OCI-LY7 (cell line): Measurements from ENCODE around the gene NRP1. TPM values are rescaled to one million over a fixed set of nuclear protein-coding genes. Genes with fewer than 3 reads are reported as not detected.

Experiments used
- BruUV-seq: library from RNA; stranded (reverse); fragments of 400-500 nt; replicated peaks from 2 replicates; lab custom pipeline; 2021; lab: Mats Ljungman, UMichigan
- CTCF ChIA-PET: fragments of 300-600 bp; sonication (Branson Sonifier 250); formaldehyde crosslinking; loops from one replicate; lab custom pipeline; 2022; ENCODE audit warnings: antibody characterized with exemption; ENCODE audit not compliant: unreplicated experiment; lab: Charles Lee
- POLR2A ChIA-PET: fragments of 300-600 bp; sonication (Branson Sonifier 250); formaldehyde crosslinking; loops from one replicate; lab custom pipeline; 2022; ENCODE audit warnings: antibody characterized with exemption; lab: Charles Lee
- DNase-seq: peaks from one replicate; pipeline ENCODE4 v3.0.0-alpha.2; 2015; ENCODE audit warnings: low spot score
- H2AFZ ChIP-seq: fragments of 200-600 bp; sonication (generic), shearing (Covaris generic); 2 replicates; pipeline ENCODE4 v1.6.1; 2014; ENCODE audit warnings: mild to moderate bottlenecking, antibody characterized with exemption, low read length, moderate library complexity
- H3K27ac ChIP-seq: fragments of 200-600 bp; sonication (generic); 2 replicates; pipeline ENCODE4 v1.5.1; 2014; ENCODE audit warnings: mixed run types, low read depth, mild to moderate bottlenecking, moderate library complexity, low read length, inconsistent platforms; ENCODE audit not compliant: poor library complexity, severe bottlenecking
- H3K36me3 ChIP-seq: fragments of 200-600 bp; sonication (generic); 2 replicates; pipeline ENCODE4 v1.6.1; 2014; ENCODE audit warnings: mild to moderate bottlenecking, antibody characterized with exemption, low read length, moderate library complexity, mixed read lengths; ENCODE audit not compliant: insufficient read depth
- H3K4me1 ChIP-seq: fragments of 200-600 bp; sonication (generic); 2 replicates; pipeline ENCODE4 v1.5.1; 2014; ENCODE audit warnings: mild to moderate bottlenecking, low read length; ENCODE audit not compliant: insufficient read depth, poor library complexity, severe bottlenecking
- H3K4me2 ChIP-seq: fragments of 200-600 bp; sonication (generic); 2 replicates; pipeline ENCODE4 v1.6.1; 2014; ENCODE audit warnings: mild to moderate bottlenecking, low read length
- H3K4me3 ChIP-seq: fragments of 200-600 bp; sonication (generic); 2 replicates; pipeline ENCODE4 v1.5.1; 2014; ENCODE audit warnings: mild to moderate bottlenecking, low read depth, low read length; ENCODE audit not compliant: poor library complexity, severe bottlenecking
- H3K79me2 ChIP-seq: fragments of 200-600 bp; sonication (generic); 2 replicates; pipeline ENCODE4 v1.6.1; 2016; ENCODE audit warnings: low read depth, mild to moderate bottlenecking, low read length, moderate library complexity, mixed read lengths; ENCODE audit not compliant: insufficient read depth
- H3K9me2 ChIP-seq: fragments of 200-600 bp; sonication (generic); 2 replicates; pipeline ENCODE4 v1.6.1; 2016; ENCODE audit warnings: mild to moderate bottlenecking, low read length, mixed read lengths; ENCODE audit not compliant: insufficient read depth
- H3K9me3 ChIP-seq: fragments of 200-600 bp; sonication (generic); 2 replicates; pipeline ENCODE4 v1.6.1; 2014; ENCODE audit warnings: mild to moderate bottlenecking, mixed run types, low read length, mixed read lengths
- H4K20me1 ChIP-seq: fragments of 200-600 bp; sonication (generic); 2 replicates; pipeline ENCODE4 v1.6.1; 2014; ENCODE audit warnings: mild to moderate bottlenecking, antibody characterized with exemption, low read length, moderate library complexity, mixed read lengths; ENCODE audit not compliant: insufficient read depth
- CTCF ChIP-seq: fragments of 200-600 bp; sonication (generic); conservative IDR thresholded peaks from 2 replicates; pipeline ENCODE4 v1.5.1; 2014; ENCODE audit warnings: mild to moderate bottlenecking, antibody characterized with exemption, low read length, moderate library complexity, mixed read lengths
- EZH2phosphoT487 ChIP-seq: fragments of 200-600 bp; sonication (generic); IDR thresholded peaks from 2 replicates; pipeline ENCODE4 v1.6.1; 2018; ENCODE audit warnings: low read depth, borderline replicate concordance, mild to moderate bottlenecking, mixed run types, antibody characterized with exemption, low read length, moderate library complexity, mixed read lengths
- intact Hi-C: fragments of 100-400 bp; cut with micrococcal nuclease; formaldehyde crosslinking; loops from one replicate; pipeline ENCODE4 v1.10.0; 2022; ENCODE audit not compliant: unreplicated experiment
- total RNA-seq, 2 experiments: library from RNA; depleted of rRNA in 1 of 2; stranded (reverse); fragments of >200 nt in 1 of 2; shearing (Covaris generic) in 1 of 2; gene quantifications; 2 replicates each; pipeline ENCODE4 v1.2.3, GENCODE V29; 2014 to 2022

Gene NRP1
- total RNA-seq, 2 experiments from 2014 or later = not detected

- Histone ChIP-seq H3K36me3 (no peaks in the 10 kb centered on the region), H3K79me2 (no peaks in the 10 kb centered on the region), H3K27ac (no peak overlapping the region), H3K4me3 (no peak overlapping the region), H3K4me2 (no peak overlapping the region), H3K9me2 (no peaks in the 10 kb centered on the region), H2AFZ (no peak overlapping the region), H4K20me1 (no peaks in the 10 kb centered on the region), H3K4me1 (no peaks in the 10 kb centered on the region), H3K9me3 (no peaks in the 10 kb centered on the region)
- TF ChIP-seq CTCF = no peak
- TF ChIP-seq EZH2phosphoT487 = no peak
- intact Hi-C loops = no loop called here
- ChIA-PET CTCF (no interaction called here), POLR2A (interaction anchor here (0.6 kb wide), 1 partner anchor 1055 kb away, joined by 3 read pairs; no protein-coding TSS in a partner anchor)
- no peak for DNase-seq
- BruUV-seq = no TSS peak
Measured at GRCh38 chr10:33304423-33305225, 29.8 kb downstream of the NRP1 start.

GRCh38 chr10:33303988-33304387, 30.5 kb downstream of the NRP1 start:
- no peak overlapping the region for H3K27ac ChIP-seq
- H2AFZ ChIP-seq = no peak overlapping the region
- intact Hi-C loops = no loop called here
- POLR2A ChIA-PET = no interaction called here
- no peaks in the 10 kb centered on the region for H3K36me3 ChIP-seq
- no peaks in the 10 kb centered on the region for H3K9me2 ChIP-seq
- no peaks in the 10 kb centered on the region for H3K9me3 ChIP-seq
- H3K4me3 ChIP-seq = no peak overlapping the region
- H3K4me2 ChIP-seq = no peak overlapping the region
- BruUV-seq = no TSS peak
- H4K20me1 ChIP-seq = no peaks in the 10 kb centered on the region
- H3K4me1 ChIP-seq = no peaks in the 10 kb centered on the region
- no peaks in the 10 kb centered on the region for H3K79me2 ChIP-seq
- no peak for TF ChIP-seq CTCF
- TF ChIP-seq EZH2phosphoT487 = no peak
- no peak for DNase-seq
- CTCF ChIA-PET = no interaction called here

GRCh38 chr10:33302208-33302829, 32.1 kb downstream of the NRP1 start:
- intact Hi-C loops = no loop called here
- Histone ChIP-seq H3K4me2 (no peak overlapping the region), H3K9me3 (no peaks in the 10 kb centered on the region), H3K27ac (no peak overlapping the region), H4K20me1 (no peaks in the 10 kb centered on the region), H3K9me2 (no peaks in the 10 kb centered on the region), H3K36me3 (no peaks in the 10 kb centered on the region), H3K79me2 (no peaks in the 10 kb centered on the region), H2AFZ (no peak overlapping the region), H3K4me1 (no peaks in the 10 kb centered on the region), H3K4me3 (no peak overlapping the region)
- BruUV-seq = no TSS peak
- POLR2A ChIA-PET = interaction anchor here (0.6 kb wide), 1 partner anchor 73 kb away, joined by 3 read pairs; no protein-coding TSS in a partner anchor
- no peak for TF ChIP-seq EZH2phosphoT487
- TF ChIP-seq CTCF = no peak
- CTCF ChIA-PET = no interaction called here
- DNase-seq = no peak
